Panc1 (cell line): ENCODE data around the gene ZNF326. TPM values are rescaled to one million over a fixed set of nuclear protein-coding genes. Genes with fewer than 3 reads are reported as not detected.

ENCODE experiments used
- ATAC-seq: fragments of 200-7000 bp; cut with Tn5 transposase; 2 replicates; pipeline ENCODE4 v1.9.1; 2020; ENCODE audit warnings: mild to moderate bottlenecking, moderate library complexity
- BruUV-seq: library from RNA; stranded (reverse); fragments of 400-500 nt; replicated peaks from 2 replicates; lab custom pipeline; 2021; lab: Mats Ljungman, UMichigan
- CTCF ChIA-PET: fragments of 300-600 bp; sonication (Branson Sonifier 250); formaldehyde crosslinking; loops from one replicate; lab custom pipeline; 2022; ENCODE audit warnings: antibody characterized with exemption; lab: Charles Lee
- POLR2A ChIA-PET: fragments of 300-600 bp; sonication (Branson Sonifier 250); formaldehyde crosslinking; loops from one replicate; lab custom pipeline; 2022; ENCODE audit warnings: antibody characterized with exemption; lab: Charles Lee
- DNase-seq: peaks from one replicate; pipeline ENCODE4 v3.0.0-alpha.2; 2010; ENCODE audit warnings: low read depth, low spot score
- H3K27ac ChIP-seq: 2 replicates; pipeline ENCODE4 v1.5.1; 2011; ENCODE audit warnings: mild to moderate bottlenecking, low read length, inconsistent platforms
- H3K27me3 ChIP-seq: fragments of 200-500 bp; sonication (Bioruptor generic); 2 replicates; pipeline ENCODE4 v1.6.0; 2014; ENCODE audit warnings: low read length, inconsistent platforms; ENCODE audit not compliant: control insufficient read depth, insufficient read depth
- H3K36me3 ChIP-seq: fragments of 200-500 bp; sonication (Bioruptor generic); 2 replicates; pipeline ENCODE4 v1.5.1; 2014; ENCODE audit warnings: inconsistent platforms, mild to moderate bottlenecking, low read length, moderate library complexity; ENCODE audit not compliant: control insufficient read depth, insufficient read depth
- H3K4me1 ChIP-seq: 2 replicates; pipeline ENCODE4 v1.5.1; 2011; ENCODE audit warnings: inconsistent platforms, mild to moderate bottlenecking, low read length, moderate library complexity; ENCODE audit not compliant: control insufficient read depth, insufficient read depth
- H3K4me3 ChIP-seq, 2 experiments: 2 replicates each; pipeline ENCODE4 v1.5.1; 2011 to 2012; ENCODE audit warnings: low read depth in 2 of 2, low read length in 2 of 2, mild to moderate bottlenecking in 2 of 2, inconsistent platforms in 1 of 2, moderate library complexity in 1 of 2
- H3K9me3 ChIP-seq: fragments of 200-500 bp; sonication (Bioruptor generic); 2 replicates; pipeline ENCODE4 v1.5.1; 2014; ENCODE audit warnings: low read depth, mild to moderate bottlenecking, inconsistent platforms, low read length, moderate library complexity; ENCODE audit not compliant: control insufficient read depth, insufficient read depth
- POLR2AphosphoS5 ChIP-seq: IDR thresholded peaks from 2 replicates; pipeline ENCODE4 v1.6.1; 2012; ENCODE audit warnings: mild to moderate bottlenecking, low read depth, low read length, moderate library complexity
- SIN3A ChIP-seq: IDR thresholded peaks from 2 replicates; pipeline ENCODE4 v1.6.1; 2012; ENCODE audit warnings: low read depth, mild to moderate bottlenecking, low read length, moderate library complexity, borderline replicate concordance; ENCODE audit not compliant: insufficient read depth
- TCF7L2 ChIP-seq: IDR thresholded peaks from 2 replicates; pipeline ENCODE4 v1.6.1; 2011; ENCODE audit warnings: mild to moderate bottlenecking, low read depth, low read length, inconsistent platforms
- in situ Hi-C: cut with HindIII; loops from 2 replicates; pipeline ENCODE4 v1.10.0; 2016; ENCODE audit warnings: low sequenced_read_pairs, low pct_unique_long_range_greater_than_20kb
- intact Hi-C: fragments of 100-400 bp; cut with micrococcal nuclease; formaldehyde crosslinking; loops from one replicate; pipeline ENCODE4 v1.10.0; 2022; ENCODE audit not compliant: unreplicated experiment
- total RNA-seq: library from RNA; stranded (reverse); gene quantifications from one replicate; pipeline ENCODE4 v1.2.1, GENCODE V29; 2021; ENCODE audit not compliant: unreplicated experiment
- TF ChIP-seq, protein P1 (sequence below): fragments of 450-650 bp; IDR thresholded peaks from 2 replicates; pipeline ENCODE4 v1.5.1; 2017; ENCODE audit warnings: mild to moderate bottlenecking
- TF ChIP-seq, protein P2 (sequence below), 2 experiments: IDR thresholded peaks; 2 replicates each; pipeline ENCODE4 v1.6.1; 2011 to 2012; ENCODE audit warnings: low read depth in 2 of 2, control low read depth in 1 of 2, low read length in 1 of 2, mild to moderate bottlenecking in 1 of 2, moderate library complexity in 1 of 2; ENCODE audit not compliant: insufficient read depth in 1 of 2

The ZNF326 gene
- total RNA-seq, 1 experiment from 2014 or later, result 19.7 TPM

DNA sequence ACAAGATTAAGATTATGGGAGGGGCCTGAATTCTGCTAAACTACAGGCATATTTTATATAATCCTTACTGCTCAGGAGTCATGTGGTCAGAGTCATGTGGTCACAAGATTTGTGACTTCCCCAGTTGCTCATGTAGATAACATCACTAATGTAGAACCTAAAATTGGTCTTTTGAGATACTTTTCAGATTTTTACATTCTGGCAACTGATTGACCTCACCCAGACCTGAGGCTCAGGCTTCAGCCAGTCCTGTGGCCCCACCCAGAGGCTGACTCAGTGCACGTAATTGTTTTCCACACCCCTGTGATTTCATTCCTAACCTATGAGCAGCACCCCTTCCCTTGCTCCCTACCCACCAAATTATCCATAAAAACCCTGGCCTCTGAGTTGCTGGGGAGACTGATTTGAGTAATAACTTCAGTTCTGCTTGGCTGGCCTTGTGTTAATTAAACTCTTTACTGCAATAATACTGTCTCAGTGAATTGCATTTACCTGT, 41.7 kb upstream of the ZNF326 start:
- in situ Hi-C loops, result no loop called here

GRCh38 chr1:89953929-89954328, 41.0 kb upstream of the ZNF326 start:
- Histone ChIP-seq H3K36me3 (no peaks in the 10 kb centered on the region), H3K9me3 (no peaks in the 10 kb centered on the region), H3K27me3 (no peaks in the 10 kb centered on the region), H3K27ac (no peak overlapping the region), H3K4me1 (no peaks in the 10 kb centered on the region), H3K4me3 (no peak overlapping the region)
- intact Hi-C loops, result no loop called here
- TF ChIP-seq, protein P1, sequence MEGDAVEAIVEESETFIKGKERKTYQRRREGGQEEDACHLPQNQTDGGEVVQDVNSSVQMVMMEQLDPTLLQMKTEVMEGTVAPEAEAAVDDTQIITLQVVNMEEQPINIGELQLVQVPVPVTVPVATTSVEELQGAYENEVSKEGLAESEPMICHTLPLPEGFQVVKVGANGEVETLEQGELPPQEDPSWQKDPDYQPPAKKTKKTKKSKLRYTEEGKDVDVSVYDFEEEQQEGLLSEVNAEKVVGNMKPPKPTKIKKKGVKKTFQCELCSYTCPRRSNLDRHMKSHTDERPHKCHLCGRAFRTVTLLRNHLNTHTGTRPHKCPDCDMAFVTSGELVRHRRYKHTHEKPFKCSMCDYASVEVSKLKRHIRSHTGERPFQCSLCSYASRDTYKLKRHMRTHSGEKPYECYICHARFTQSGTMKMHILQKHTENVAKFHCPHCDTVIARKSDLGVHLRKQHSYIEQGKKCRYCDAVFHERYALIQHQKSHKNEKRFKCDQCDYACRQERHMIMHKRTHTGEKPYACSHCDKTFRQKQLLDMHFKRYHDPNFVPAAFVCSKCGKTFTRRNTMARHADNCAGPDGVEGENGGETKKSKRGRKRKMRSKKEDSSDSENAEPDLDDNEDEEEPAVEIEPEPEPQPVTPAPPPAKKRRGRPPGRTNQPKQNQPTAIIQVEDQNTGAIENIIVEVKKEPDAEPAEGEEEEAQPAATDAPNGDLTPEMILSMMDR, result no peak
- no peak for TF ChIP-seq SIN3A
- TF ChIP-seq, protein P2, sequence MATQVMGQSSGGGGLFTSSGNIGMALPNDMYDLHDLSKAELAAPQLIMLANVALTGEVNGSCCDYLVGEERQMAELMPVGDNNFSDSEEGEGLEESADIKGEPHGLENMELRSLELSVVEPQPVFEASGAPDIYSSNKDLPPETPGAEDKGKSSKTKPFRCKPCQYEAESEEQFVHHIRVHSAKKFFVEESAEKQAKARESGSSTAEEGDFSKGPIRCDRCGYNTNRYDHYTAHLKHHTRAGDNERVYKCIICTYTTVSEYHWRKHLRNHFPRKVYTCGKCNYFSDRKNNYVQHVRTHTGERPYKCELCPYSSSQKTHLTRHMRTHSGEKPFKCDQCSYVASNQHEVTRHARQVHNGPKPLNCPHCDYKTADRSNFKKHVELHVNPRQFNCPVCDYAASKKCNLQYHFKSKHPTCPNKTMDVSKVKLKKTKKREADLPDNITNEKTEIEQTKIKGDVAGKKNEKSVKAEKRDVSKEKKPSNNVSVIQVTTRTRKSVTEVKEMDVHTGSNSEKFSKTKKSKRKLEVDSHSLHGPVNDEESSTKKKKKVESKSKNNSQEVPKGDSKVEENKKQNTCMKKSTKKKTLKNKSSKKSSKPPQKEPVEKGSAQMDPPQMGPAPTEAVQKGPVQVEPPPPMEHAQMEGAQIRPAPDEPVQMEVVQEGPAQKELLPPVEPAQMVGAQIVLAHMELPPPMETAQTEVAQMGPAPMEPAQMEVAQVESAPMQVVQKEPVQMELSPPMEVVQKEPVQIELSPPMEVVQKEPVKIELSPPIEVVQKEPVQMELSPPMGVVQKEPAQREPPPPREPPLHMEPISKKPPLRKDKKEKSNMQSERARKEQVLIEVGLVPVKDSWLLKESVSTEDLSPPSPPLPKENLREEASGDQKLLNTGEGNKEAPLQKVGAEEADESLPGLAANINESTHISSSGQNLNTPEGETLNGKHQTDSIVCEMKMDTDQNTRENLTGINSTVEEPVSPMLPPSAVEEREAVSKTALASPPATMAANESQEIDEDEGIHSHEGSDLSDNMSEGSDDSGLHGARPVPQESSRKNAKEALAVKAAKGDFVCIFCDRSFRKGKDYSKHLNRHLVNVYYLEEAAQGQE (IDR thresholded peaks at IDR 0.05; ENCODE audit: insufficient read depth in 1 of 2, low read depth in 2 of 2, low read length in 1 of 2), result no peak
- BruUV-seq, result no TSS peak
- ATAC-seq, result no peak
- no peak for DNase-seq
- ChIA-PET POLR2A (no interaction called here), CTCF (no interaction called here)
- in situ Hi-C loops, result no loop called here

More for the DNA sequence above, 41.7 kb upstream of the ZNF326 start:
- Histone ChIP-seq H3K9me3 (no peaks in the 10 kb centered on the region), H3K27ac (no peak overlapping the region), H3K36me3 (no peaks in the 10 kb centered on the region), H3K27me3 (no peaks in the 10 kb centered on the region), H3K4me1 (no peaks in the 10 kb centered on the region), H3K4me3 (no peak overlapping the region)
- TF ChIP-seq SIN3A (no peak), TCF7L2 (no peak), POLR2AphosphoS5 (no peak)
- TF ChIP-seq, protein P1, result peak; percentile 22
- intact Hi-C loops, result no loop called here
- ATAC-seq, result peak; percentile 76
- POLR2A ChIA-PET, result no interaction called here
- peak; percentile 59 for DNase-seq
- CTCF ChIA-PET, result no interaction called here
- BruUV-seq, result no TSS peak
